Keratinocyte (primary cell): ENCODE results near the gene RBM26.

Source experiments
- CTCF ChIP-seq, 3 experiments: IDR thresholded peaks in 1 of 3; conservative IDR thresholded peaks in 1 of 3; optimal IDR thresholded peaks in 1 of 3; 2 replicates in 2 of 3; 3 replicates in 1 of 3; pipeline versions ENCODE3 to v1.5.1; 2011; ENCODE audit warnings: low read length in 3 of 3, mild to moderate bottlenecking in 3 of 3, moderate library complexity in 2 of 3, control low read depth in 1 of 3, inconsistent platforms in 1 of 3; ENCODE audit not compliant: insufficient read depth in 2 of 3; ENCODE audit errors: extremely low read depth in 1 of 3
- EZH2 ChIP-seq: IDR thresholded peaks from one replicate; pipeline ENCODE4 v1.6.1; 2012; ENCODE audit warnings: inconsistent platforms, mild to moderate bottlenecking, low read length, moderate library complexity

GRCh38 chr13:79341202-79341601, 64.9 kb downstream of the RBM26 start:
- TF ChIP-seq CTCF (optimal IDR thresholded peaks at IDR 0.05 in 1 of 3, IDR thresholded peaks at IDR 0.05 in 1 of 3, conservative IDR thresholded peaks at IDR 0.05 in 1 of 3; ENCODE audit: extremely low read depth in 1 of 3, insufficient read depth in 2 of 3, low read length in 3 of 3) (no peak), EZH2 (no peak)
